ENCODE measurements around the gene HDAC11.

GRCh38 chr3:13545952-13546454, 65.9 kb downstream of the HDAC11 start:
- TF ChIP-seq CTCF (IDR thresholded peaks at IDR 0.05), result no peak
- TF ChIP-seq POLR2A (IDR thresholded peaks at IDR 0.05), result no peak
